ENCODE measurements around the gene SCN3B. TPM values are rescaled to one million over a fixed set of nuclear protein-coding genes. Genes with fewer than 3 reads are reported as not detected.

SCN3B gene
- total RNA-seq, 2 experiments from 2014 or later: not detected

GRCh38 chr11:123597859-123598258, 56.6 kb downstream of the SCN3B start:
- H3K4me3 Mint-ChIP-seq: no peak overlapping the region
- CTCF ChIA-PET: no interaction called here
- no peak for ATAC-seq

GRCh38 chr11:123594921-123595320, 59.5 kb downstream of the SCN3B start:
- Mint-ChIP-seq H3K9me3 (no peaks in the 10 kb centered on the region), H3K27me3 (no peaks in the 10 kb centered on the region), H3K36me3 (ENCODE audit: low read depth) (no peaks in the 10 kb centered on the region), H3K4me3 (no peak overlapping the region), H3K27ac (no peak overlapping the region), H3K4me1 (ENCODE audit: low read depth) (no peaks in the 10 kb centered on the region)
- ChIA-PET POLR2A (no interaction called here), CTCF (no interaction called here)
- DNase-seq: no peak
- ATAC-seq: no peak
- intact Hi-C loops (cut with micrococcal nuclease): no loop called here
- TF ChIP-seq, protein P1, sequence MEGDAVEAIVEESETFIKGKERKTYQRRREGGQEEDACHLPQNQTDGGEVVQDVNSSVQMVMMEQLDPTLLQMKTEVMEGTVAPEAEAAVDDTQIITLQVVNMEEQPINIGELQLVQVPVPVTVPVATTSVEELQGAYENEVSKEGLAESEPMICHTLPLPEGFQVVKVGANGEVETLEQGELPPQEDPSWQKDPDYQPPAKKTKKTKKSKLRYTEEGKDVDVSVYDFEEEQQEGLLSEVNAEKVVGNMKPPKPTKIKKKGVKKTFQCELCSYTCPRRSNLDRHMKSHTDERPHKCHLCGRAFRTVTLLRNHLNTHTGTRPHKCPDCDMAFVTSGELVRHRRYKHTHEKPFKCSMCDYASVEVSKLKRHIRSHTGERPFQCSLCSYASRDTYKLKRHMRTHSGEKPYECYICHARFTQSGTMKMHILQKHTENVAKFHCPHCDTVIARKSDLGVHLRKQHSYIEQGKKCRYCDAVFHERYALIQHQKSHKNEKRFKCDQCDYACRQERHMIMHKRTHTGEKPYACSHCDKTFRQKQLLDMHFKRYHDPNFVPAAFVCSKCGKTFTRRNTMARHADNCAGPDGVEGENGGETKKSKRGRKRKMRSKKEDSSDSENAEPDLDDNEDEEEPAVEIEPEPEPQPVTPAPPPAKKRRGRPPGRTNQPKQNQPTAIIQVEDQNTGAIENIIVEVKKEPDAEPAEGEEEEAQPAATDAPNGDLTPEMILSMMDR (IDR thresholded peaks at IDR 0.05): no peak

More at GRCh38 chr11:123597859-123598258, 56.6 kb downstream of the SCN3B start:
- intact Hi-C loops (cut with micrococcal nuclease): no loop called here
- H3K36me3 Mint-ChIP-seq (ENCODE audit: low read depth): no peaks in the 10 kb centered on the region
- H3K9me3 Mint-ChIP-seq: no peaks in the 10 kb centered on the region
- no peak overlapping the region for H3K27ac Mint-ChIP-seq
- no peaks in the 10 kb centered on the region for H3K4me1 Mint-ChIP-seq (ENCODE audit: low read depth)
- POLR2A ChIA-PET: no interaction called here
- no peaks in the 10 kb centered on the region for H3K27me3 Mint-ChIP-seq
- no peak for DNase-seq
- TF ChIP-seq, protein P1 (IDR thresholded peaks at IDR 0.05): no peak

GRCh38 chr11:123594188-123594901, 60.1 kb downstream of the SCN3B start:
- H3K36me3 Mint-ChIP-seq (ENCODE audit: low read depth): no peaks in the 10 kb centered on the region
- POLR2A ChIA-PET: interaction anchor here (0.6 kb wide), 1 partner anchor 256 kb away, joined by 3 read pairs; no protein-coding TSS in a partner anchor
- no peak for DNase-seq
- no peaks in the 10 kb centered on the region for H3K9me3 Mint-ChIP-seq
- intact Hi-C loops (cut with micrococcal nuclease): no loop called here
- no peak overlapping the region for H3K27ac Mint-ChIP-seq
- H3K27me3 Mint-ChIP-seq: no peaks in the 10 kb centered on the region
- TF ChIP-seq, protein P1 (IDR thresholded peaks at IDR 0.05): no peak
- no peaks in the 10 kb centered on the region for H3K4me1 Mint-ChIP-seq (ENCODE audit: low read depth)
- no peak for ATAC-seq
- H3K4me3 Mint-ChIP-seq: no peak overlapping the region
- CTCF ChIA-PET: interaction anchor here (1.3 kb wide), 1 partner anchor 14 kb away, joined by 4 read pairs; no protein-coding TSS in a partner anchor

DNA sequence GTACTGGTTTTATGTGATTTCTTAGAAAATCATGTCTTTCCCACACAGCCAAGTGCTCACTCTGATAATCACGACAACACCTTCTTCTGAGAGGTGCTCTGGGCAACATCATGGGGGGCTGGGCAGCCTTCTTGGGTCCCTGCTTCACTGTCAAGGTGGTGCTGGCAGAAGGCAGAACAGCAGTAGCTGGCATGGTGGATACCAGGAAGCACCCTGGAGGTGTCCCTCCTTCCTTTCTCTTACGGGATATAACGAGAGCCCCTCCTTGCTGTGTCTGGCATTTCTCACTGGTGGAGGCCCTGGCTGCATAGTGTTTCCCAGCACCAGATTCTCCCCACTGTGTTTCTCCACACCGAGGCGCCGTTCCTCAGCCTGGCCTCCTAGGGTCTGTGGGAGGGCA, 60.9 kb downstream of the SCN3B start:
- ChIA-PET CTCF (interaction anchor here (1.3 kb wide), 1 partner anchor 13 kb away, joined by 4 read pairs; no protein-coding TSS in a partner anchor), POLR2A (interaction anchor here (0.6 kb wide), 1 partner anchor 255 kb away, joined by 3 read pairs; no protein-coding TSS in a partner anchor)
- Mint-ChIP-seq H3K27ac (no peak overlapping the region), H3K4me1 (ENCODE audit: low read depth) (no peaks in the 10 kb centered on the region), H3K27me3 (no peaks in the 10 kb centered on the region), H3K9me3 (no peaks in the 10 kb centered on the region), H3K4me3 (no peak overlapping the region), H3K36me3 (ENCODE audit: low read depth) (no peaks in the 10 kb centered on the region)
- no peak for DNase-seq
- ATAC-seq: no peak
- TF ChIP-seq, protein P1 (IDR thresholded peaks at IDR 0.05): no peak
- intact Hi-C loops (cut with micrococcal nuclease): no loop called here

DNA sequence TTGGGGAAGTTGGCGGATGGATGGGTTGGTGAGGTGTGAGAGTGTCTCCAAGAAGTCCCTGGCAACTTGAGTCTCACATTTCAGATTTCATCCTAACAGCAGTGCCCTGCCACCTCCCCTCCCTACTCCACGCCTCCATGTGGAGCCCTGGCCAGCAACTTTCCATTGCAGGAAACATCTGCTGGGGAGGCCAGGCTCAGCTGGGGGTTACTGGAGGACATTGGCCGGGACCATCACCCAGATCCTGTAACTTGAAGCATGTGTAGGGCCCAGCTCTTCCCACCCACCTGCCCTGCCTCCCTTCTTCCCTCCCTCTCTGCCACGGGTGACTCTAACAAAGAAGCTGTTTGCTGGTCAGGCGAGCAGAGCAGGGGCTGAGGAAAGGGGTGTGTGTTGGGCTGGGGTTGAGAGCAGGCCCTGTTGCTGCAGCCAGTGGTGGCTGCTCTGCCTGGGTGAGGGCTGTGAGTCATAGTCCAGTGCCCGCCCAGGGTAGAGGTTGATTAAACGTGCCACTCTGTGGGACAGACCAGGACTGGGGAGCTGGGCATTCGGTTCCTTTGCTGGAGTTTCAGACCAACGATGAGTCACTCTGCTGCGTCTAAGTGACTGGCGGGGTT, 64.0 kb downstream of the SCN3B start:
- intact Hi-C loops (cut with micrococcal nuclease): no loop called here
- no peaks in the 10 kb centered on the region for H3K36me3 Mint-ChIP-seq (ENCODE audit: low read depth)
- H3K9me3 Mint-ChIP-seq: no peaks in the 10 kb centered on the region
- ChIA-PET POLR2A (no interaction called here), CTCF (interaction anchor here (1.1 to 2.2 kb wide), 2 partner anchors 10 to 14 kb away, joined by 3 to 7 read pairs; no protein-coding TSS in a partner anchor)
- no peak overlapping the region for H3K4me3 Mint-ChIP-seq
- DNase-seq: no peak
- no peak for ATAC-seq
- TF ChIP-seq, protein P1 (IDR thresholded peaks at IDR 0.05): no peak
- no peaks in the 10 kb centered on the region for H3K27me3 Mint-ChIP-seq
- no peaks in the 10 kb centered on the region for H3K4me1 Mint-ChIP-seq (ENCODE audit: low read depth)
- H3K27ac Mint-ChIP-seq: no peak overlapping the region

Data from activated CD8-positive, alpha-beta T cell treated with anti-CD3 and anti-CD28 coated beads for 36 hours (primary cell).